ENCODE results near the gene USP35.
"Not testable (repeated sequence)": the region's sequence is repeated elsewhere in the genome, so short reads cannot be mapped to it uniquely, and the experiment has no call there.

The USP35 gene

DNA sequence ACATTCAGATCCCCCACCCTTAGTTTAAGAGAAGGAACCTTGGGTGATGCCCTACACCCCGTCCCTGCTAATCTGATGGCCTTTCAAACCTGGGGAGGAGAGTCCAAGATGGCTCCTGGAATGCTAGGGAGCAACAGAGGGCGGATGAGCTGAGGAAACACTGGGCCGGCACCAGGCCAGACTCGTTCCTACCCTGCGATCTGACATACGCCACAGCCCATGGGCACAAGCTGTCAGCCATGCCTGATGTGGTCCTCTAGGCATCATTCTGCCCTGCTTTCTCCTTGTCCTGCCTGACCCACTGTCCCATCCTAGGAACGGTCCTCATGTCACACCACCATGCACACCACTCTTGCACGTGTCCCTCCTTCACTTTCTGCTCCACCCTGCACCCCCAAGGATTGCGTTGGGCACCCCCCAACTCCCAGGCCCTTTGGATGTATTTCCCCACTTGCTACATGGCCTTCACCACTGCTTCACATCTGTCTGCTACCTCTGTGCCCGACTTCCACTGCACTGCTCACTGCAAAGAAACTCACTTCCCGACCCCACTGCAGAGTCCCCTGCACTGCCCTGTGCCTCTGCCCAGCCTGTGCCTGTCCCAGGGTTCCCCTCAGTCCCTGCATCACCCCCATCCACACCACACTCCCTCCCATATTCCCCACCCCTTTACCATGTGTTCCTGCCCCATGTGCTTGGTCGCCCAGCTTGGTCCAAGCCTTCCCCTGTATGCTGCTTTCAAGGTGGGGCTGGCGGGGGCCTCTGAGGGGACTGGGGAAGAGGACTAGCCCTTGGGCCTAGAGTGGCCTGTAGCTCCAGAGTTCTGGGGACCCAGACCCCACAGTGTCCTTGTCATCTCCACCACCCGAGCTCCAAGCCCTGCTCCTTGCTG lies 29.2 kb downstream of the USP35 start:
- no peak for DNase-seq

DNA sequence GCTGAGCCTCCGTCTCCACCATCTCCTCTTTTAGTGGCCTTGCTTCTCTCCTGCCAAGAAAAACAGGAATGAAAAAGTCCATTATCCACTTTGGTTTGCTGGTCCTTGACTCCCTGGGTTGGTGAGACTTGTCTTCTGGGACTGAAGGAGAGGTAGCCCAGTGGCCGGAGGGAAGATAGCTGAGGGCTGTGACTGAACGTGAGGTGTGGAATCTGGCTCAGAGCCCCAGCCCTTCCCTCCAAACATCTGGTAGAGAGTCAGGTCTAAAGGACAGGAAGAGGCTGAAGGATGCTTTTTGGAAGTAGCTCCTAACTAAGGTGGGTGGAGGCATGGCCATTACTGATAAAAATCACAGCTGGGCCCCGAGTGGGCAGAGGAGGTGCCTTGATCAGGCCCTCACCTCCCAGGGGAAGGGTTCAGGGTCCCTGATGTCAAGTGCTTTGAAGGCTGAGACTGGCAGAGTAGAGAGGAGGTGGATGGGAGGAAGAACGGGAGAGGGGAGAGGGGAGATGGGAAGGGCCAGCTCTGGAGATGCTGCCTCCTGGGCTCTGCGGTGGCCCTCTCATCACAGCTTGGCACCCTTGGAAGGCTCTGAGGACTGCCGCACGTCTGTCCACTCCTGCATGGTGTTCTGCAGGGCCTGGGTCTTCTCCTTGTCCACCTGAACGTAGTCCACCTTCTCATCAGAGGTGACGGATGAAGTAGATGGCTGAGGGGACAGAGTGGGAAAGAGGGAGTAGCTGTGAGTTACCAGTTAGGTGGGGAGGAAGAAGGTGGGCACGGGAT lies 30.2 kb downstream of the USP35 start:
- no peak for DNase-seq

DNA sequence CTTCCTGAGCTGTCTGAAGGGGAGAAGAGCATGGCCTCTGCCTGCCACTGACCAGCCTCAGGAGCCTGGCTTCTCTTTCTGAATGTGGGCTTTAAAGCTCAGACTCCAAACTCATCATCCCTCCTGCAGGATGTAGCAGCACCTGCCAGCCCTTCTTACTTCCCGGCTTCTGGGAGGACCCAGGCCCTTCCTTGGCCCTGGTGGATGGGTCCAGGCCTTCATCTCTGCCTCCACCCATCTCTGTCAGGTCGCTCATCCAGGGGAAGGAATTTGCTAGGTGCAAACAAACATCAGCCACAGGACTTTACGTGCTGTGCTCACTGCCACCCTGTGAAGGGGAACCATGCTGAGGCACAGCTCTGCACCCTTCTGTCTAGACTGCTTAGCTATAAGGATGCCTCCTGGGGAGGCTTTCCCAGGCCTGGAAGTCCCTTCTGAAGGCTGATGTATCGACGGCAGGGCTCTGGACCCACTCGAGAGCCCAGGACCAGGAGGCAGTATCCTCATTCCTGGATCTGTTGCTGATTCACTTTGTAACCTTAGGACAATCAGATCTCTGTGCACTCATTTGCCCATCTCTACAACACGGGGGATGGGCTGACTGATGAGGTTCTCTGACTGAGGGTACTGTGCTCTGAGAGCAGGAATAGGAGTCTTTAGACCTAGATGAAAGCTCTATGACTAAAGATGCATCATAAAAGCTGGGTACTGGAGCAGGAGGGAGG lies 30.9 kb downstream of the USP35 start:
- no peak for DNase-seq

DNA sequence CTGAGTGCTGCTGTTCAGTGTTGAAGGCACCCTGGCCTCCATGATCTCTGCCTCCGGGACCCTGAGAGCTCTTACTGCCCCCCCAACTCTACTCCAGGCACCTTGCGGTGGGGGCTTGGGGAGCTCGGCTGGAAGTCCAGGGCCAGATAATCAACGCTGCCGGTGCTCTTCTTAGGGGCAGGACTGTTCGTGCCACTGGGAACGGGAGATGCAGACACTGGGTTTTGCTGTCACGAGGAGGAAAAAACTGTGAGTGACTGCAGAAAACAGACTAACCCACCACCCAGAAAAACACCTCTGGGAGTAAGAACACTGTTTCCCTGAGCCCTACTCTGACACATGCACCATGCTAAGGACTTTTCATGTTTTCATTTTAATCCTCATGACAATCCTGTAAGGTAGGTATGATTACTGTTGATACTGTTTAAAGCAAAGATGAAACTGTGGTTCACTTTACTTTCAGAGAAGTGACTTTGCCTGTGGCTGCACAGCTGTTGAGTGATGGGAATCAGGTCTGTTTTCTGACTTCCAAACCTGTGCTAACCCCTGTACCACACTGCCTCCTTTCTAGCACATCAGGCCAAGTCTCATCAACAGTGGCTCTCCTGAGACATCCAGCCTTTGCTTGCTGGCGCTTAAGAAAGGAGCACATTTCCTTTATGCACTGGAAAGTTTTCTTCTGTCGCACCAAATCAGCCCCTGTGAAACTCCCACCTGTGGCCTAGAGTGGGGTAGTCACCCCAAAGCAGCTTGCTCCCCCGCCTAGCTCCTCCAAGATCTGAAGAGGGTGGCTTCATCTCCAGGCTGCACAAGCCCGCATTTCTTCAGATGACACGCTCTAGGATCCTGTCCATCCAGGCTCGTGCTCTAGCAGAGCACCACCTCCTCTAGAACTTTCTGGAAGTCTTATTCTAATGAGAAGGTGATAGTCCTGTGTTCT lies 31.8 kb downstream of the USP35 start:
- DNase-seq, result no peak

DNA sequence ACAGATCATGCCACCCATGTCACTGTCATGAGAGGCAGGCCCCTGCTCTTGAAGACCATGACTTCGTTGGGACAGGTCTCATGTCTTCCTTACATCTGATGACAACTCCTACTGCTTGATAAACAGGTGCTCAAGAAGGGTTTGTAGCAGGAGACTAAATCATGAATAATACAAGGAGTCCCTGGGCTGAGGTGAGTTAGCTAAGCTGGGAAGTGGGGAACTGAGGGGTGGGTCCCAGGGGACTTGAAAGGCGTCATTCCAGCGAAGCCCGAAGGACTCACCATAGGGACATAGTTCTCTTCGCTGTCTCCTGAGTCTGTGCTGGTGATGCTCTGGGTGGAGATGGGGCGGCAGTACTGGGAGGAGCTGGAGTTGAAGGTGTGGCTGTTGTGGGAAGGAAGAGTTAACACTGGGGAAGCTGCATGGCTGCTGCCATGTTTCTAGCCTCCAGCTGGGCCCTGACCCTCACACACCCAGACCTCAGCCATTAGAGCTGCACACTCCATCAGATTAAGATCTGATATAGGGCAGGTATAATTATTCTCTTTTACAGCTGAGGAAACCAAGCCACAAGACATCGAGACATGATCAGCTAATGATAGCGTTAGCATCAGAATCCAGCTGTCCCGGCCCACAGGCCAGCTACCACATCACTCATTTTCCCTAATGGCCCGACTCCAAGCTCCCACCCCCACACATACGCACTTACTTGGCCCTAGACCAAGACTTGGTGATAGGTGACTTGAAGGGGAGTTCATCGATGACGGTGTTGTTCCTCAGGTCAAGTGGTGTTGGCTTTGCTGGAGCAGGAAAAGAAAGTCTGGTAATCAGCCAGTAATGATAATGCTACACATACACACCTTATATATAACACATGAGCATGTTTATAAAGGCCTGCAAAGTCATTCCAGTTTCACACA lies 32.9 kb downstream of the USP35 start:
- DNase-seq, result no peak

DNA sequence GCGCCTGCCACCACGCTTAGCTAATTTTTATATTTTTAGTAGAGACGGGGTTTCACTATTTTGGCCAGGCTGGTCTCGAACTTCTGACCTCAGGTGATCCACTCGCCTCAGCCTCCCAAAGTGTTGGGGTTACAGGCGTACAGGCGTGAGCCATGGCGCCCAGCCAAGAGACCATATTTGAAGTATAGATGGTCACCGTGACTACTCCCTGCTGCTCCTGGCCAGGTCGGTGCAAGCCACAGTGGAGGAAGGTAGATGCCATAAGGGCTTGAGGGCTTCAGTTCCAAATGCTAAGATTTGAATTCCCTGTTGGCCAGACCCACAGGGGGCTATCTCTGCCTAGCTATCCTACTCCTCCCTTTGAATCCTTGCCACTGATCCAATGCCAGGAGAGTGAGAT lies 34.0 kb downstream of the USP35 start:
- DNase-seq, result not testable (repeated sequence)

DNA sequence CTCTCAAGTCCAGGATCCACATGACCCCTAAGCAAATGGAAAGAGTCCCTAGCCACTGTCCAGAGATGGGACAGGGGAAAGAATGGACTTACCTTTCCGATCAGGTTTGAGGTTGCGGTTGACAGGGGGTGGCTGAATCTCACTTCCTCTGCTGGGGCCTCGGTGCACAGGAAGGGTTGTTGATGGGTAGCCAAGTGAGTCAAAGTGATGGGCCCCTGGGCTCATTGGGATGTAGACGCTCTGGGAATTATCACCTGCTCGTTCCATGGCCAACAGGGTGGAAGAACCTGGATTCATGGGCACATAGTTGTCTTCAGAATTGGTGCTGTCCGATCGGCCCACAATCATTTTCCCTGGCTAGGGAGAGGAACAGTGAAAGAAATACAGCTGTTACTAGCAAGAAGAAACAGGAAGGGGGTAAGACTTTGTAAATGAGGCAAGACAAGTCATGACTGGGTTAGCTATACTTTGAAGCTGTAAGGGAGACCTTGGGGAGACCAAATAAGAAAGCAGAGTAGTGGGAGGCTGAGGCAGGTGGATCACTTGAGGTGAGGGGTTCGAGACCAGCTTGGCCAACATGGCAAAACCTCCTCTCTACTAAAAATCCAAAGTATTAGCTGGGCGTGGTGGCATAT lies 34.7 kb downstream of the USP35 start:
- DNase-seq, result no peak

DNA sequence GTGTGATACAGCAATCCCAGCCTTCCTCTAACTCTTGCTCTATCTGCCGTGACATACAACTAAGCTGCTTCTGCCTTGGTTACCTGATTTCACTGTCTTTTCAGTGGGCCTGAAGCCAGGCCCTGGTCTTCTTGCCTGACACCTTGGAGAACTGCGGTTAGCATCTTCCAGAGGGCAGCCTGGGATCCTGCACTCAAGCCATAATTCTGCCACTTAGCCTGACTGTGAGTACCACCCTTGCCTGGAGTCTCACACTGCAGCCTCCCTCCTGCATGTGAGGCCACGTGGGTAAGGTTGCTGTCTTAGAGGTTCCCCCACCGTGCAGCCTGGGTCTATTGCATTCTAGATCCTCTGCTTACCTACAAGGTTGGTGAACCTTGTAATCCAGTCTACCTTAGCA lies 35.8 kb downstream of the USP35 start:
- no peak for DNase-seq

DNA sequence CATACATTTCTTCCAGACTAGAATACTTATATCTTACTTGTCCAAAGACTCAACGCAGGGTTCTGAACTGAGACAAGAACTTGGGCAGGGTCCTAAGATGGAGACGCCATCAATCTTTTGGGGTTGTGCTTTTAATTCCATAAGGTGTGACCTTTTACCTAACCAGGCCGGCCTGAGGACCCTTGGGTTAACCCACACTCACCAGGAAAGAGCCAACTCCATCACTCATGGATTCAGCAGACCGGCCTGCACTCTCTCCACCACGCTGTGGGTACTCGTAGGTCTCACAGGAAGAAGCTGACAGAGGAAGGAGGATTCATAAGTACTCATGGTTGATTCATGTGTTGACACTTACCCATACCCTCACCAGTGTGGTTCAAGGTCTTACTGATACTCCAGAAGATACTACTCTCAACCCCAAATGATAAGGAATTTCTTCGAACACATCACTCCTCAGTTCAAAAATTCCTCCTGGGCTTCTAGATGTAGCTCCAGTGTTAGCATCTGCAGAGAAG lies 36.2 kb downstream of the USP35 start:
- no peak for DNase-seq

DNA sequence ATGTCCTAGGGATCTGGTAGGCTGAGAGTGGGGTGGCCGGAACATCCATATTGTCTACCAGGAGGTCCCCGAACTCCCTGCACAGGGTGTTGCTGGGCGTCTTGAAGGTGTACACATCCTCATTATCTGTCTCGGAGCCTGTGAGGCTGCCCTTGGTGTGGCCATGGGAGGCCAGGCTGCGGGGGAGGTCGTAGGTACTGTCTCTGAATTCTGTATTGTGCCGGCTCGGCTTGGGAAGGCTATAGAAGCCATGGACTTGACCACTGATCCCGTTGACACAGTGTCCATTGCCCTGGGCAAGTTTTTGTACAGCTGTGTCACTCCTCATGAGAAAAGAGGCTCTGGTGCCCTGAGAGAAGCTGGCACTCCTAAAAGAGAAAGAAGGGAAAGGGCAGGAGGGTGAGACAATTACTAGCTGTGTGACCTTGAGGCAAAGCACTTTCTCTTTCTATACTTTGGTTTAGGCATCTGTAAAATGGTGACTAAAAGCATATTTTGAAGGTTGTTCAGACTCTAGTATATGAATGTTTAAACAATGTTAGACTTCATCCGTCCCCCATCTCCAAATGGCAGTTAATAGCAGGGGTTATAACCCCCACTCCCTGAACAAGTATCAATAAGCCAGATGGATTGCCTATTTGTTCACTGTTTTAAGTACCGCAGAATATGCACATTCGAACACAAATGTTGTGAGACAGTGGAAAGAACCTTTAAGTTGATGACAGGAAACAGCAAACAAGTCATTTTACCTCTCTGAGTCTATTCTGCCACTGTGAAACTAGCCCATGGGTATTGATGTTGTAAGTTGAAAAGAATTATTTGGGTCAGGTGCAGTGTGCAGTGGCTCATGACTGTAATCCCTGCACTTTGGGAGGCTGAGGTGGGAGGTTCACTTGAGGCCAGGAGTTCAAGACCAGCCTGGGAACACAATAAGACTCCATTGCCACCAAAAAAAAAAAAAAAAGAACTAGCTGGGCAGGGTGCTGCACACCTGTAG lies 38.3 kb downstream of the USP35 start:
- DNase-seq, result no peak

DNA sequence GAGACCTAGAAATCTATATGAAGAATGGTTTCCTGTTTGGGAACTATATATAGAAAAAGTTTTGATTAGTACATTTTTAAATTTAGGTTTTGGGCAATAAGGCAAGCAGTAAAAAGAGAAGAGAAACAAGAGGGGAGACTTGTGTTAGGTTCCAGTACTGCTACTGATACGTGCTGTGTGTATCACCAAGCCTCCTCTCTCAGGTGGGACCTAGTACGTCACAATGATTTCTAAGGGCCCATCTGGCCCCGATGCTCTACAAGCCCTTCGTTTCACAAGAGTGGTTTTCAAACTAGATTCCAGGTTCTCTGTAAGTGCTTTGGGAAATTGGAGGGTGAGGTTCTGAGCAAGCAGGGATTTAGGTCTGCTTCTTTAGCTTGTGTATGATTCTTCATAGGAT lies 39.2 kb downstream of the USP35 start:
- no peak for DNase-seq

DNA sequence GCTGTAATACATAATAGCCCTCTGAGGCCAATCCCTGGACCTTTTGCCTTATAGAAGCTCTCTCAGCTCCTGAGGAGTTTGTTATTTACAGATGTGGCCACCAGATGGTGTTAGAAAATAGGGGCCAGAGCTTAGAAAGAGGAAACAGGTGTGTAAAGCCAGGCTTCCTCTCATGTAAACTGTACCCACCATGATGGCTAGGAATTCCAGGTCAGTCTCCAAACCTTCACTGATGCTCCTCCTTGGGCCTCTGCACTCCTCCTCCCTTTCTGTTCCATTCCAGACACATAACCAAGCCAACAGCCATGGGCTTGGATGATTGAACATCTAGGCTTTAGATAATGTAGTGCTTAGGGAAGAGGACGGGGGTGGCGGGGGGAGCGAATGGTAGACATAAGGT lies 39.7 kb downstream of the USP35 start:
- peak; percentile 53 for DNase-seq

DNA sequence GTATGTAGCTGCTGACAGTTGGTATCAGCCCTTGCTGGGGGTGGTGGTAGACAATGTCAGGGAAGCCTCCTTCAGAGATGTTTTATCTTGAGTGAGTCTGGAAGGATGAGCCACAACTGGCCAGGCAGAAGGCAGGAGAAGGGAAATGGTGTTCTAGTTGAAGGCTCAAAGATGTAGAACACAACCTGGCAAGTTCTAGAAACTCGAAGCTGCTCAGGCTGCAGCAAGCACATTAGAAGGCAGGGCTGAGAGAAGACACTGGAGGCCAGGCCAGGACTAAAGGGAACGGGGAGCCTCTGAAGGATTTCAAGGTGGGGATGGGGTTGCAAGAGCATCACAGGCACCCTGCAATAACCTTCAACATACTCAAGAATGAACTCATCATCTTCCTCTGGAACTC lies 40.4 kb downstream of the USP35 start:
- no peak for DNase-seq

DNA sequence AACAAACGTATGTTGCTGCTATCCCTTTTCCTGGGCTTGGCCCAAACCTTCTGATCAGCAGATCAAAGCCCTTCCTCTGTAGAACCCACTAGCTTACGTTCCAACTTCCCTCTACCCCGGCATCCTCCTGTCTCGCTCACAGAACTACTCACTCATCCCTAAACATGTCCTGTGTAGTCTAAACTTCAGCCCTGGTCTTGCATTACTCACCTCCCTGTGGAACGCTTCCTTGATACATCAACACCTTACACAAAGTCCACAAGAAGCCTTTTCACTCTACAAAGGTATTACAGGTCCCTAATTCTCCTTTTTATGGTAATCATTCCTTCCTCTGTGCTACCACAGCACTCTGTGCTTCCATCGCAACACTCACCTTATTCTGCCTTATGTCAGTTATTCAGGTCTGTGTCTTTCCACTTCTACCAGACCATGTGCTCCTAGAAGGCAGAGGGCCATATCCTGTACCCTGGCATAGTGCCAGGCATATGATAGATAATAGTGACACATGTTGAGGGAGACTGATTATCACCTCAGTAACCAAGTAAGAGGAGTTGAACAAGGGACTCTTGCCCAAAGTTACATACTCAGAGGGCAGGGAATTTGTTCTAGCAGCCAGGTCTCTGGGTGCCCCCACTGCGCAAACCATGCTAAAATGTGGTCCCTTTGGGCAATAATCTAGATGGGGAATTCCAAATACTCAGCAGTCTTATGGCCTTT lies 41.6 kb downstream of the USP35 start:
- DNase-seq, result peak; percentile 7

DNA sequence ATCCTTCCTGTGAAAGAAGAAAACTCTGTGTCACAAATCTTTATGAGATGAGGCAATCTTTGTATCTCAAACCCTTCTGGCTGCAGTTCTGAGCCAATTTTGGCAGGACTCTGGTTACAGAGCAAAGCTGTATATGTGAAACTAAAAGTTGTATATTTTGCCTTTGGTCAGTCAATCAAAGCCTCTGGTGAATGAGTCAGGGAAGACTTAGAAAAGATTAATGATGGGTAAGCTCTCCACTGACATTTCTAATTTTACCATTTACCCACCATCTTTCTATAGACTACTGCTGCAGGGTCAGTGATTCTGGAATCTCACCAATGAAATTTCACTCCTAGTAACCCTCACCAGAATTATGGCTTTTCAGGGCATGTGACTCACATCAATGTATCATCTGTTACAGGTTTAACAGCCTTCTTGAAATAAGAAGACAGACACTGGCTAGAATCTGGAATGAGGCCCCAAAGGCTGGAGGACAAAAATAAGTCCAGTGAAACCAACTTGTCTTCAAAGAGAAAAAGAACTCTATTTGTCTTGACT lies 43.3 kb downstream of the USP35 start:
- no peak for DNase-seq

DNA sequence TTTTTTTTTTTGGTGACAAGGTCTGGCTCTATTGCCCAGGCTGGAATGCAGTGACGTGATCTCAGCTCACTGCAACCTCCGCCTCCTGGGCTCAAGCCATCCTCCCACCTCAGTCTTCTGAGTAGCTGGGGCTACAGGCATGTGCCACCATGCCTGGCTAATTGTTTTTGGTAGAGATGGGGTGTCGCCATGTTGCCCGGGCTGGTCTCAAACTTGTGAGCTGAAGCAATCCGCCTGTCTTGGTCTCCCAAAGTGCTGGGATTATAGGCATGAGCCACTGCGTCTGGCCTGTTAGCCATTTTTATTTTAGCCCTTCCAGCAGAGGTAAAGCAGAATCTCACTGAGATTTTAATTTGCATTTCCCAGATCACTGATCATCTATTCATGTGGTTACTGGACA lies 44.3 kb downstream of the USP35 start:
- not testable (repeated sequence) for DNase-seq

DNA sequence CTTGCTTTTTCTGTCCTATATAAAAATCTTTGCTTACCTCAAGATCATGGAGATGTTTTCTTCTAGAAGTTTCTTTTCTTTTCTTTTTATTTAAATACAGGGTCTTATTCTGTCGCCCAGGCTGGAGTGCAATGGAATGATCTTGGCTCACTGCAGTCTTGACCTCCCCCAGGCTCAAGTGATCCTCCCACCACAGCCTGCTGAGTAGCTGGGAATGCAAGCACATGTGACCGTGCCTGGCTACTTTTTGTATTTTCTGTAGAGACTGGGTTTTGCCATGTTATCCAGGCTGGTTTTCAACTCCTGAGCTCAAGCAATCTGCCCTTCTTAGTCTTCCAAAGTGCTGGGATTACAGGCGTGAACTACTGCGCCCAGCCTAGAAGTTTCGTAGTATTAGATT lies 45.3 kb downstream of the USP35 start:
- DNase-seq, result no peak

Measured in NCI-H2029 treated with DMSO at 0.1 percent for 48 hours (cell line).